GM18951 (cell line): ENCODE results near the gene ACVR1.
"Not testable (repeated sequence)": the region's sequence is repeated elsewhere in the genome, so short reads cannot be mapped to it uniquely, and the experiment has no call there.

Experiments
- POLR2A ChIP-seq: IDR thresholded peaks from 4 replicates; pipeline ENCODE4 v1.6.1; 2011; ENCODE audit warnings: mild to moderate bottlenecking; ENCODE audit not compliant: insufficient read length, insufficient read depth; ENCODE audit errors: extremely low read depth
- in situ Hi-C: fragments of 300-500 bp; cut with MboI; formaldehyde crosslinking; loops from one replicate; pipeline ENCODE4 v1.12.0; 2022; ENCODE audit warnings: low sequenced_read_pairs, mixed read lengths, inconsistent platforms; ENCODE audit not compliant: unreplicated experiment

Gene ACVR1

DNA sequence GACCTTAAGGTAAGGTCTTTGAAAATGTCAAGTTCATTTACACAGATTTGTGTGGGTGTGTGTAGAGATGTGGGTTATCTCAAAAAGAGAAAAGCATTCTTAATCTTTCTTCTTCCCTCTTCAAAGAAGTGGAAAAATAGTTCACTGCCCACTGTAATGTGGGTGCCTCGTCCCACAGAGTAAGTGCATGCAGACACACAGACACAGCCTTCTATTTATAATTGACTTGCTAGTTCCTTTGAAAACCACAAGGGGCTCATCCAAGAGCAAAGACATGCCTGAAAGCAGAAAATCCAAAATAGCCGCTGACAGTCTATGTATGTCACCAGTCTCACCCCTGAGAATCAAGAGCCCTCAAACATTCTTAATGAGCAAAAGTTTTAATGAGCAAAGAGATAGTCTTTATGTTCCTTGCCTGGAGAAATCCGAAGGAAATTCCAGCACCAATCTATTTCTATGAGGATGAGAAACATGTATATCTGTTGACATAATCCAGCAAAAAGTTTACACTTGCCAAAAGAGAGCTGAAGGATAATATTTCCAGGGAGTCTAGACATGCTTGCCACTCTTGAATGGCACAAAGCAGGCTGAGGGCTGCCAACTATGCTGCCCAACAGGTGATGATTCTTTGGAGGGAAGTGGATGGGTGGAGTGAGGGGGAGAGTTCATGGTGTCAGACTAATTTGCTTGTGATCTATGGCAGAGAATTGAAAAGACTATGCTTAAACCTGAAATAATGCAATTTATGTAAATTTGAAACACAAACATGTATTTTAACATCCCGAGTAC lies 93.9 kb downstream of the ACVR1 start:
- TF ChIP-seq POLR2A: no peak
- in situ Hi-C loops: no loop called here

DNA sequence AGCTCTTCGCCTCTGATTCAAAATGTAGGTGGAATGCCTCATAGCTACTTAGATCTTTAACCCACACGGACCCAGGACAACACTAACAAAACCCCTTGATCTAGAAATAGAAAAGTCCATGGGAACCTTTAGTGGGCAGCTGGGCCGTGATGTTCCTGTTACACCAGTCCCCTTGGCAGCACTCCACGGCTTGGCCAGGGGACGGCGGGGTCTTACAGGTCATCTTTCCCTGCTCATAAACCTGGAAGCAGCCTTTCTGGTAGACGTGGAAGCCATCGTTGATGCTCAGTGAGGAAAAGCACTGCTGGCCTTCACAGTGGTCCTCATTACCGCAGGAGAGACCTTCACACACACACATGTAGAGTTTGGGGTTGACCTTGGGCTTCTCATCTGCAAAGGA lies 95.9 kb downstream of the ACVR1 start:
- in situ Hi-C loops: no loop called here
- no peak for TF ChIP-seq POLR2A

DNA sequence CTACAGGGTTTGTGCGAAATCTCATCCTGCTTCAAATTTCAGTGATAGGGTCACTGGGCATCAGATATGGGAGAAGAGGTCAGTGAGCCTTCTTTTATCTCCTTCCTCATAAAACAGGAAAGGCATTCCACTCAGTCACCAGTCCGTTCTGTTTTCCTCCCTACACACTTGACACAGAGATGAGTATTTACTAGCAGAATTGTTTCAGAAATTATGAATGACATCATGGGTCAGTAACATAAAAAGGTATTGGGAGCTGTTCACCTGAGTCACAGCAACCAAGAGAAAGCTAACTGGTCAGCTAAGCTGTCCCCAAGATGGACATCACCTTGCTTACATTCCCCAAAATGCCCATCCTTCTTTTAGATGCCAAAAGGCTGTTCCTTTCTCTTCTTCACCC lies 96.3 kb downstream of the ACVR1 start:
- in situ Hi-C loops: loop anchor here (10.0 kb wide), 1 partner anchor 225 kb away; no protein-coding TSS in a partner anchor

GRCh38 chr2:157777427-157777826 lies 98.7 kb downstream of the ACVR1 start:
- in situ Hi-C loops: loop anchor here (10.0 kb wide), 1 partner anchor 227 kb away; no protein-coding TSS in a partner anchor
- TF ChIP-seq POLR2A: no peak

More for the DNA sequence above, 96.3 kb downstream of the ACVR1 start:
- no peak for TF ChIP-seq POLR2A

- no peak for TF ChIP-seq POLR2A
These were observed 104.9 kb downstream of the ACVR1 start for GRCh38 chr2:157771234-157771633.

DNA sequence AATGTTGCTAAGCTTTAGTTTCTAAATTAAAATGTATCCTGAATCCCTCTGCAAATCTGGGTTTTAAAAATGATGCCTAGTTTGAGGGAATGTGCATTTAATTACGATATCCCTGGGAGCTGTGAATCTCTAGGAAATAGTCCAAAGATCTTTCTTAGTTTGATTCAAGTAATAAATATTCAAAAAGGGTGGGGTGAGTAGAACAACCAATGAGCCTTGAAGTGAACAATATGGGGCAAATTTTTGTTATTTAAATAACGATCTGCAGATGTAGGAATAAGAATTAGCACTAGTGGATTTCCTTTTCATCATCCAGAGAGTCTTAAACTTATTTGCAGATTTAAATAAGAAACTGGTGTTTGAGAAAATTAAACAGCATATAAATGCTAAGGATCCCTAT lies 106.3 kb downstream of the ACVR1 start:
- TF ChIP-seq POLR2A: no peak
- in situ Hi-C loops: loop anchor here (10.0 kb wide), 1 partner anchor 235 kb away; no protein-coding TSS in a partner anchor

More at GRCh38 chr2:157771234-157771633, 104.9 kb downstream of the ACVR1 start:
- in situ Hi-C loops: loop anchor here (10.0 kb wide), 1 partner anchor 234 kb away; no protein-coding TSS in a partner anchor

DNA sequence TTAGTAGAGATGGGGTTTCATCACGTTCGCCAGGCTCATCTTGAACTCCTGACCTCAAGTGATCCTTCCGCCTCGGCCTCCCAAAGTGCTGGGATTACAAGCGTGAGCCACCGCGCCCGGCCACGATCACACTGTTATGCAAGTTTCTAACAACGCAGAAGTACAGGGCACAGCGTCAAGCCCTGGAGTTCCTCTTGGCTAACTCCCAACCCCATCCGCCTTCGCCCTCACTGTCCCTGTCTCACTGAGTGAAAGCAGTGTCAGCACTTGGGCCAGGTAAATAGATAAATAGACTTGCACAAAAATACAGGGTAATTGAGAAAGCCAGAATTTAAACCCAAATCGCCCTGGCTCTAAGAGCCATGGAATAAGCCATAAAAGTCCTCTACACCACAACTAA lies 111.7 kb downstream of the ACVR1 start:
- TF ChIP-seq POLR2A: no peak
- in situ Hi-C loops: no loop called here

DNA sequence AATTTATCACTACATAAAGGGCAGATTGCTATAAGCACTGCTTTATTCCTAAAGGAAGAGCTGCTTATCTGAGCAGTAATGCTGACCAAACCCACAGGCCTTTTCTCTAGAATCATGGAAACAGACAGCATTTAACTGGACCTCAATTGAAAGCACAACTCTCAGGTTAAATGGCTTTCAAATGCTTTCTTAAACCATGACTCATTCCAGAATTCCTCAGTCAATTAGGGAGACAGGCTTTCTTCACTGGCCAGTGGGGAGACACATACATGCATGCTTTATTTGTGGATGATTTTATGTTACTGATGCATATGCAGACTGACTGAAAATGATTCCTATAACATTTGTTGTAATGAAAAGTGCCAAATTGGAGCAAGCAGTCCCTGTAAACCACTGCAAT lies 114.6 kb downstream of the ACVR1 start:
- in situ Hi-C loops: no loop called here
- no peak for TF ChIP-seq POLR2A

DNA sequence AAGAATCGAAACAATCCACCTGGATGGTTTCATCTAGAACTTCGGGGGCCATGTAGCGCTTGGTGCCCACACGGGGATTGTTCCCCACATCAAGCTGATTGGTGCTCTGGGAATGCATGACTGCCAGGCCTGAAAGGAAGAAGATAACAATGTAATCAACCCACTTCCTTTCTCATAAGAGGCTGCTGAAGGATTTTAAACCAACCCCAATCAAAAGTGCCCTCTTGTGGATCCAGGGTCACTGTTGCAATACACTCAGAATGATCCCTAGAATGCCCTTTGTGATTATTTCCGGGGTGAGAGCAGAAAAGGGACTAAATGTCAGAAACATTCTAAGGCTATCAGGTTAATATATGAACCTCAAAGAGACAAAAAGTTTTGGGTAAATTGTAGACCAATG lies 115.2 kb downstream of the ACVR1 start:
- no peak for TF ChIP-seq POLR2A
- in situ Hi-C loops: no loop called here

DNA sequence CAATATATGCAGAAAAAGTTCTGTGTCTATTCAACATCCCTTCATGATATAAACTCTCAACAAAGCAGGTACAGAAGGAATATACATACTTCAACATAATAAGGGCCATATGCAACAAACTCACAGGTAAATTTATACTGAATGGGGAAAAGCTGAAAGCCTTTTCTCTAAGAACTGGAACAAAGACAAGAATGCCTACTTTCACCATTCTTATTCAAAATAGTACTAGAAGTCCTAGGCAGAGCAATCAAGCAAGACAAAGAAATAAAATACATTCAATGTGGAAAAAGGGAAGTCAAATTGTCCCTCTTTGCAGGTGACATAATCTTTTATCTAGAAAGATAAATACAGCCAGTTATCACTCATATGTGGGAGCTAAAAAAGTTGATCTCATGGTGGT lies 116.3 kb downstream of the ACVR1 start:
- in situ Hi-C loops: no loop called here
- TF ChIP-seq POLR2A: no peak

DNA sequence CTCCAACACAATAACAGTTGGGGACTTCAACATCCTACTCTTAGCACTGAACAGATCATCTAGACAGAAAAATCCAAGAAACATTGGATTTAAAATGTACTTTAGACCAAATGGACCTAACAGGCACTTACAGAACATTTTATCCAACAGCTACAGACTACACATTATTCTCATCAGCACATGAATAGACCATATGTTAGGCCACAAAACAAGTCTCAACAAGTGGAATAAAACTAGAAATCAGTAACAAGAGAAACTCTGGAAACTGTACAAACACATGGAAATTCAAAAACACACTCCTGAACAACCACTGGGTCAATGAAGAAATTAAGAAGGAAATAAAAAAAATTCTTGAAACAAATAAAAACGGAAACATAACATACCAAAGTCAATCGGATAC lies 117.5 kb downstream of the ACVR1 start:
- in situ Hi-C loops: no loop called here
- TF ChIP-seq POLR2A: no peak

GRCh38 chr2:157757500-157757899 lies 118.6 kb downstream of the ACVR1 start:
- in situ Hi-C loops: no loop called here
- TF ChIP-seq POLR2A: no peak

DNA sequence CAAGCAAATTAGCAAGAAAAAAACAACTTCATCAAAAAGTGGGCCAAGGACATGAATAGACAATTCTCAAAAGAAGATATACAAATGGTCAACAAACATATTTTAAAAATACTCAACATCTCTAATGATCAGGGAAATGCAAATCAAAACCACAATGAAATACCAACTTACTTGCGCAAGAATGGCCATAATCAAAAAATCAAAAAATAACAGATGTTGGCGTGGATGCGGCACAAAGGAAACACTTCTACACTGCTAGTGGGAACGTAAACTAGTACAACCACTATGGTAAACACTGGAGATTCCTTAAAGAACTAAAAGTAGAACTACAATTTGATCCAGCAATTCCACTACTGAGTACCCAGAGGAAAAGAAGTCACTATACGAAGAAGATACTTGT lies 119.7 kb downstream of the ACVR1 start:
- in situ Hi-C loops: not testable (repeated sequence)

- in situ Hi-C loops: no loop called here
- TF ChIP-seq POLR2A: no peak
These were observed 124.6 kb downstream of the ACVR1 start for GRCh38 chr2:157751462-157752058.

DNA sequence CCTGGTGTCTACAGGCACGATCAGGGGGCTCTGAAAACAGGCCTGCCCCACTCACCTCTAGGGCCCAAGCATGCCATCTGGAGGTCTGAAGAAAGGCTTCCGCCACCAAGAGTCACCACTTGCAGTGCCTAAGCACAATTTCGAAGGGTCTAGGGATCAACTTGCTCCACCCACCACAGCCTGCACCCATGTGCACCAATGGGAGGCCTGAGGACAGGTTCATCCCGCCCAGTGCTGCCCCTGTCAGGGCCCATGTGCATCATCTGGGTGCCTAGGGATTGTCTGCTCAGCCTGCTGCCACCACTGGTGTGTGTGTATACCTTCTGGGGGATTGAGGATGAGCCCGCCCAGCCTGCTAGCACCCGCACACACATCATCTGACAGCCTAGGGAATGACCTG lies 126.4 kb downstream of the ACVR1 start:
- TF ChIP-seq POLR2A: no peak
- in situ Hi-C loops: no loop called here
